ENCODE measurements around the gene CBFA2T2. TPM values are rescaled to one million over a fixed set of nuclear protein-coding genes. Genes with fewer than 3 reads are reported as not detected.

Gene CBFA2T2
- total RNA-seq, 1 donor from 2014 or later = 15.7 TPM

DNA sequence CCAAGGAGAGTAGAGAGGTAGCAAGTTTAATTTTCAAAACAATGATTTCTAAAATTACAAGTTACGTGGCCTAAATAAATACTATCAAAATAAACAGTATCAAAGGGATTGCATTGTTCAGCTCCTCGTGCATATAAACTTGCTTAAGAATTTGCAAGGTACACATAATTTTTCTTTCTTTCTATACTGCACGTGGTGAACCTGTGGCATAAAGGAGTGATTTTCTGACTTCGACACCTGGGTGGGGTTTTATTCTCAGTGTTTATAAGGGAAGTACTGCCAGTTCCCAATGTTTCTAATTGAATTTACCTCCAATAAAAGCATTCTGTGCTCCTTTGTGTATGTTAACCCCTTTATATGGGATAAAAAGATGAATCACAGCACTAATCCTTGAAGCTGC lies 122.1 kb downstream of the CBFA2T2 start:
- no peak for ATAC-seq
- H3K36me3 ChIP-seq = peaks cover 56% of the 10 kb centered on the region

DNA sequence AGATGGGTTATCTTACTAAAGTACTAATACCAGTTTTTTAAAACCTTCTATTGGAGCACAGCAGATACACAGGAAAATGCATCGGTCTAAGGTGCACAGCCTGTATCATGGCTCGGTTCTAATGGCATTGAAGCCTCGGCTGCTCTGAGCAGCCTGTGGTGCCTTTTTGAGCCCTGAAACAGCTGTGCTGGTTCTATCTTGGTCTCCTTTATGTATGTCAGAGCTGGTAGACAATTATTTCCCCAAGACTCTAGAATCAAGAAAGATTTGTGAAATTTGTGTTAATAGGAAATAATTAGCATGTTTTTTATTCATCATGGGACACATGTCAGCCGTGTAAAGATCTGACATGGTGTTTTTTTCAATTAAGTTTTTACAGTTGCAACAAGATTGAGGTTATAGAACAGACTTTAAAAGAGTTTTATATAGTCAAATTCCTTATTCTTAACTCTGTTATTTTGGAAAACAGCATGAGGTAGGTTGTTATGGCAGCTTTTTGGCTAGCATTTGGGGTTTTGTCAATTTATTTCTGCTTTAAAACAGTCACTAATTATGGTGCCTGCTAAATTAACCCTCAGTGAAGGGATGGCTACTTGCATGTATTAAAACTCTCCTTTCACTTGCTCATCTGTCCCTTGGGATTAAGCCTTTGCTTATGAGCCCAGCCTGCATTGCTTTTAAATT lies 132.0 kb downstream of the CBFA2T2 start:
- Histone ChIP-seq H3K27me3 (no peaks in the 10 kb centered on the region), H3K9me3 (no peaks in the 10 kb centered on the region), H3K36me3 (peaks cover 51% of the 10 kb centered on the region), H3K4me3 (no peak overlapping the region), H3K4me1 (no peaks in the 10 kb centered on the region), H3K27ac (no peak overlapping the region)
- ATAC-seq = no peak
- no peak for DNase-seq
- intact Hi-C loops (cut with DNase I) = no loop called here
- TF ChIP-seq, protein P1, sequence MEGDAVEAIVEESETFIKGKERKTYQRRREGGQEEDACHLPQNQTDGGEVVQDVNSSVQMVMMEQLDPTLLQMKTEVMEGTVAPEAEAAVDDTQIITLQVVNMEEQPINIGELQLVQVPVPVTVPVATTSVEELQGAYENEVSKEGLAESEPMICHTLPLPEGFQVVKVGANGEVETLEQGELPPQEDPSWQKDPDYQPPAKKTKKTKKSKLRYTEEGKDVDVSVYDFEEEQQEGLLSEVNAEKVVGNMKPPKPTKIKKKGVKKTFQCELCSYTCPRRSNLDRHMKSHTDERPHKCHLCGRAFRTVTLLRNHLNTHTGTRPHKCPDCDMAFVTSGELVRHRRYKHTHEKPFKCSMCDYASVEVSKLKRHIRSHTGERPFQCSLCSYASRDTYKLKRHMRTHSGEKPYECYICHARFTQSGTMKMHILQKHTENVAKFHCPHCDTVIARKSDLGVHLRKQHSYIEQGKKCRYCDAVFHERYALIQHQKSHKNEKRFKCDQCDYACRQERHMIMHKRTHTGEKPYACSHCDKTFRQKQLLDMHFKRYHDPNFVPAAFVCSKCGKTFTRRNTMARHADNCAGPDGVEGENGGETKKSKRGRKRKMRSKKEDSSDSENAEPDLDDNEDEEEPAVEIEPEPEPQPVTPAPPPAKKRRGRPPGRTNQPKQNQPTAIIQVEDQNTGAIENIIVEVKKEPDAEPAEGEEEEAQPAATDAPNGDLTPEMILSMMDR (IDR thresholded peaks at IDR 0.05) = no peak

More for the DNA sequence above, 122.1 kb downstream of the CBFA2T2 start:
- intact Hi-C loops (cut with DNase I) = no loop called here
- no peaks in the 10 kb centered on the region for H3K27me3 ChIP-seq
- H3K4me1 ChIP-seq = no peaks in the 10 kb centered on the region
- TF ChIP-seq, protein P1 (IDR thresholded peaks at IDR 0.05) = no peak
- no peaks in the 10 kb centered on the region for H3K9me3 ChIP-seq
- no peak for DNase-seq
- no peak overlapping the region for H3K4me3 ChIP-seq
- H3K27ac ChIP-seq = no peak overlapping the region

DNA sequence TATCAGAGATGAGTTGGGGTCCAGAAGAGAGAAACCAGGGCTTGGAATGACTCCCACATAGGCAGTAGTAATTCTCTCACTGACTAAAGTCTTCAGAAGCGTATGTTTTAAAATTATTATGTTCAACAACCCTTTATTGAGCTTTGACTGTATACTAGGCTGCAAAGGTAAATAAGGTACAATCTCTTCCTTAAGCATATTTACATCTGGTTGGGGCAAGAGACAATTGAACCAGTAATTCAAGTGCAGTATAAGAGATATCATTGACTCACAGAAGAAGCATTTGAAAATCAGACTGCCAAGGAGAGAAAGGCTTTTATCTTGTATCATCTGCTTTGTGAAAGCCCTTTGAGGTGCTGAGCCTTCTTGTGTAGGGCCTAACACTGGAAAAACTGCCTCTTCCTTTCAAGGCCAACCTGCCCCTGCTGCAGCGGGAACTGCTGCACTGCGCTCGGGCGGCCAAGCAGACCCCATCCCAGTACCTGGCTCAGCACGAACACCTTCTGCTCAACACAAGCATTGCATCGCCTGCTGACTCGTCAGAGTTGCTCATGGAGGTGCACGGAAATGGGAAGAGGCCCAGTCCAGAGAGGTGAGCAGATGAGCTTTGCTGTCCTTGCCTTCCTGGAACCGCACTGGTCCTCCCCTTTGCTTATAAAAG lies 132.9 kb downstream of the CBFA2T2 start:
- no peak for ATAC-seq
- no peak for DNase-seq
- no peak overlapping the region for H3K4me3 ChIP-seq
- no peaks in the 10 kb centered on the region for H3K27me3 ChIP-seq
- intact Hi-C loops (cut with DNase I) = no loop called here
- no peak overlapping the region for H3K27ac ChIP-seq
- TF ChIP-seq, protein P1 (IDR thresholded peaks at IDR 0.05) = no peak
- no peaks in the 10 kb centered on the region for H3K9me3 ChIP-seq
- H3K4me1 ChIP-seq = no peaks in the 10 kb centered on the region
- peaks cover 57% of the 10 kb centered on the region for H3K36me3 ChIP-seq

DNA sequence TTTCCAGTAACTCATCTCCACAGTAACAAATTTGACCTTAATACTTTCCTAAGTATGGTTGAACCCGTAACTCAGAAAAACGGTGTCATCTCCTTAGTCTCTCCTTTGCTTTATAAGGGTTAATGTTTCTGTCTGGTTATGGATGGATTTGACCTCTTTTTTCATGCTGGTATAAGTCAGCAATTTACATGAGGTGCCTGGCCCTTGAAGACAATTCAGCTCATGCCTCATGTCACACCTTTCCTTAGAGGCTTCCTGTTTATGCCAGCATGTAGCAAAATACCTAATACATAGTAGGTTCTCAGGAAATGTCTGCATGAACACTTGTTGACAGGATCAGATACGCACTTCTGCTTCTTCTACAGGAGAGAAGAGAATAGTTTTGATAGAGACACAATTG lies 134.5 kb downstream of the CBFA2T2 start:
- Histone ChIP-seq H3K27me3 (no peaks in the 10 kb centered on the region), H3K4me3 (no peak overlapping the region), H3K36me3 (peaks cover 70% of the 10 kb centered on the region), H3K27ac (no peak overlapping the region), H3K9me3 (no peaks in the 10 kb centered on the region), H3K4me1 (no peaks in the 10 kb centered on the region)
- ATAC-seq (no peak), DNase-seq (no peak)
- intact Hi-C loops (cut with DNase I) = no loop called here
- TF ChIP-seq, protein P1 (IDR thresholded peaks at IDR 0.05) = no peak

DNA sequence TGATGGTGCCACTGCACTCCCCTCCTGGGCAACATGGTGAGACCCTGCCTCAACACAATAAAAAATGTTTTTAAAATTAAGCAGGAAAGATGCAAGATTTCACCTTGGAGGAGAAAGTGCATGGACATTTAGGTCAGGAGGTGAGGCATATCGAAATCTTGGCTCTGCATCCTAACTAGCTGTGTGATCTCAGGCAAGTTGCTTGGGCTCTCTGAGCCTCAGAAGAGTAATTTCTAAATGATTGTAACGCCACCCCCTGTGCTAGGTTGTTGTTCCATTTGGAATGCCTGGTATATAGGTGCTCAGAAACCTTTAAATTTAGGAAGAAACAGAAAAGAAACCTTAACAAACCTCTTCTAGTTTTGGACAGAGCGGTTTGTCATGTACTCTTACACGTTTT lies 136.3 kb downstream of the CBFA2T2 start:
- Histone ChIP-seq H3K27ac (no peak overlapping the region), H3K36me3 (peaks cover 86% of the 10 kb centered on the region), H3K9me3 (no peaks in the 10 kb centered on the region), H3K27me3 (no peaks in the 10 kb centered on the region), H3K4me3 (no peak overlapping the region), H3K4me1 (no peaks in the 10 kb centered on the region)
- TF ChIP-seq, protein P1 (IDR thresholded peaks at IDR 0.05) = no peak
- intact Hi-C loops (cut with DNase I) = no loop called here
- DNase-seq (no peak), ATAC-seq (no peak)

Data from upper lobe of right lung (tissue), 1 donor.